Ecto neural progenitor cell (in vitro differentiated cells): ENCODE results near the gene SIGLEC11.
A peak's percentile ranks its signal among the peaks of the same experiment; 100 is the strongest.
"Not testable (repeated sequence)": the region's sequence is repeated elsewhere in the genome, so short reads cannot be mapped to it uniquely, and the experiment has no call there.

Experiments used
- DNase-seq: peaks from one replicate; pipeline ENCODE4 v3.0.0-alpha.2; 2018; ENCODE audit warnings: low spot score

Gene SIGLEC11

DNA sequence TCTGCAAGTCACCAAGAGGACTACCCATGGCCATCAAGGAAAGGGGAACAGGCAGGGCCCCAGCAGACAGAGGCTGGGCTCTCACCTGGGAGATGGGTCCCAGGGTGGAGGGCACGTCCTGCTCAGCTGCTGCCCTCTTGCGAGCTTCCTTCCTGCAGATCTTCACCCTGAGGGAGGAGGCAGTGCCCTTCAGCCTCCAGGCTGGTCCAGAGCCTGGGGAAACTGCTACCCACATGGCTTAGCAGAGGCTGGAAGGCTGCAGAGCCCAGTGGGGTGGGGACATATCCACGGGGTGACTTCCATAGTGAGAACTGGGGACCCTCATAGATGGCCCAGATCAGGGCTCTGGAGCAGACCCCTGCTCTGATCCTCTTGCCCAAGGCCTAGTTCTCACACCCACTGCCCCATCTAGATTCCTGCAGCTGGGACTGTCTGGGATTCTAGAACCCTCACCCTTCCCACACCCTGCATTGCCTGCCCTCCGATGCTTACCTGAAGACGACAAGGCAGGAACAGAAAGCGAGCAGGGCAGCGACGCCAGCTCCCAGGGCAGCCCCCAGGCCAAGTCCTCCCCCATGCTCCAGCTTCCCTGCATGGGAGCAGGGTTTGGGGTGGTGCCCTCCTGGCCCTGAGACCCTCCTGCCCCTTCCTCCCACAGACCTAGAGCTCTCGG lies 9.0 kb downstream of the SIGLEC11 start:
- DNase-seq, result no peak

DNA sequence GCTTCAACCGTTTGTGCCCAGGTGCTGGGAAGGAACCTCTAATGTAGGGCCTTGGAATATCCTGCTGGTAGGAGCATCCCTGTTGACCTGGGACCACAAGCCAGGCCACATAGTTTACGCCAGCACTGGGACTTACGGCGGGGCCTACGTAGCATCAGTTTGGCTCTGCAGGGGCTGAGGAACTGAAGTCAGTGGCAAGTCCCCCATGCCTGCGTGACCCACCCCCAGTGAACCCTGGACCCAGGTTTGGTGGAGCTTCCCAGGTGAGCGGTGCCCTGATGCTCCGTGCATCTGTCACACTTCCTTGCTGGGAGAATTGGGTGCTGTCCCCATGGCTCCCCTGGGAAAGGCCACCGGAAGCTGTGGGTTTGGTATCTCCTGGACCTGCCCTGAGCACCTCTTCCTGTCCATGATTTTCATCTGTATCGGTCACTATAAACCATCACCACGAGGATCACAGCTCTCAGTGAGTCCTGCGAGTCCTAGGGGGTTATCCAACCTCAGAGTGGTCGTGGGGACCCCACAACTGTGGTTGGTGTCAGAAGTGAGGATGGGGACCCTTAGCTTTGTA lies 9.9 kb downstream of the SIGLEC11 start:
- no peak for DNase-seq

DNA sequence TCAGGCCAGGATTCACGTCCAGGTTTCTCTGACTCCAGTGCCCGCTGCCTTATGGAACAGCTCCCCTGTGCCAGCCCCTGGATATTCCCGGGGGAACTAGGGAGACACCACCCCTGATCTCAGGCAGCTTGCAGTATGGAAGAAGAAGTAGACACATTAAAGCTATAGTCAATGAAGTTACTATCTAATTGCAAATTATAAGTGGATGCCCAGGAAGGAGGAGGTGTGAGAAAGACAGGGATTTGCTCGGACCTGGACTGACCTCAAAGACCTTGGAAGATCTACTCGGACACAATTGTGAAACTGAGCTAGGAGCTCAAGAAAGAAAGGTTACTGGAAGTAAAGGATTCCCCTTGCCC lies 10.4 kb downstream of the SIGLEC11 start:
- no peak for DNase-seq

DNA sequence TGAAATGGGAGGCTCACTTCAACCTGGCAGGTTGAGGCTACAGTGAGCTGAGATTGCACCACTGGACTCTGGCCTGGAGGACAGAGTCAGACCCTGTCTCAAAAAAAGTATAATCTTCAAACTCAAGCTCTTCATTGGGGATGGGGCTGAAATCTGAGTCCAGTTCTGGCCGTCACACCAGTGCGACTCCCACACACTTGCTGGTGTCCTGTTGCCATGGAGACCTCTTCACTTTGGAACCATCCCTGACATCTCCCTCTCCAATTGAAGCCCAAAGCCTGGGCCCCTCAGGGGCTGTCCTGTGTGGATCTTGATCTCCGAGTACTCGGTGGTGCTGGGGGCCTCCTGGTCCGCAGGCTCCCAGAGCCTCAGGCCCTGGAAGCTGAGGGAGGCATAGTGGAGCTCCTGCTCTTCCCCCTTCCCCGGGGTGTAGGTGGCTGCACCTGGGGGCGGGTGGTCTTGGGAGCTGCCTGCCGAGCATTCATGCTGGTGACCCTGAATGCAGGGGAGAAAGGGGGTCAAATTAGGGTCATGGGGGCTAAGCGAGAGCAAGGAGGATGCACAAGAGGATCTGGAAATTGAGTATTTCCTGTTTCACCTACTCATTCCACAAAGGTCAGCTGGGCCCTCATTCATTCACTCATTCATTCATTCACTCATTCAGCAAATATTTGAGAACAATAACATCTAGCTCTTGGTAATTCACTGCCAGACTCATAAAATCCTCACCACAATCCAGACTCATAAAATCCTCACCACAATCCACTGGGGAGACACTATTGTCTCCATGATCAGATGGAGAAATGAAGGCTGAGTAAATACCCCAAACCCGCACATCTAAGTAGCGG lies 11.0 kb downstream of the SIGLEC11 start:
- DNase-seq, result no peak

DNA sequence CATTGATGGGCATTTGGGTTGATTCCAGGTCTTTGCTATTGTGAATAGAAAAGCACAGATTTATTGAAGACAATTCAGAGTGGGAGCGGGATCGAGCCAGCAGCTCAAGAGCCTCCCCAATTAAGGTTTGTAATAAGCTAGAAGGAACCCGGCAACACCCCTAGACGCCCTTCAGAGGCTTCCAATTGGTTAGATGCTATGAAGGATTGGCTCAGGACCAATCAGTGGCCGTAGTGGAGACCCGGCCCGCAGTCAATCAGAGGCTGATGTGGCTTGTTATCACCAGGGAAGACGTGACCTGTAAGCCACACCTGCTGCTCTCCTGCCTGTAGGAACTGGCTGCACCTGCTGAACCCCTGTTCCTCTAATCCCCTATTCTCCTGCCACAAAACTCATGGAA lies 14.6 kb downstream of the SIGLEC11 start:
- no peak for DNase-seq

DNA sequence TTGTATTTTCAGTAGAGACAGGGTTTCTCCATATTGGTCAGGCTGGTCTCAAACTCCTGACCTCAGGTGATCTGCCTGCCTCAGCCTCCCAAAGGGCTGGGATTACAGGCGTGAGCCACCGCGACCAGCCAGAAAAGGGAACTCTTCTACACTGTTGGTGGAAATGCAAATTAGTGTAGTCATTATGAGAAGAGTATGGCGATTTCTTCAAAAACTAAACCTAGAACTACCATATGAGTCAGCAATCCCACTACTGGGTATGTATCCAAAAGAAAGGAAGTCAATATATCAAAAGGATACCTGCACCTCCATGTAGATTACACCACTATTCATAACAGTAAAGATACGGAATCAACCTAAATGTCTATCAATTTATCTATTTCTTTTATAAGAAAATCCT lies 16.4 kb downstream of the SIGLEC11 start:
- not testable (repeated sequence) for DNase-seq

DNA sequence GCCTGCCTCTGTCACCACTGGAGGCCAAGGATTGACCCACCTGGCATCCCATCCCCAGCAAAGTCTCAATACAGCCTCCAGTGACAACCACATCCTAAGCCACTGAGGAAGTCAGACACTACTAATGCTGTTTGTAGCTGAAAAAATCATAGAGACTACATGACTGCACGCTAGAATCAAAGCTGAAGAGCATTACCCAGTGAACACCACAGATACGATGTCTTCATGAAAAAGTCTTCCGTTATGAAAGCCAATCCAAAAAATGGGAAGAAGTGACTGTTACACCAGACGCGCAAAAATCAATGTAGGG lies 20.5 kb downstream of the SIGLEC11 start:
- no peak for DNase-seq

DNA sequence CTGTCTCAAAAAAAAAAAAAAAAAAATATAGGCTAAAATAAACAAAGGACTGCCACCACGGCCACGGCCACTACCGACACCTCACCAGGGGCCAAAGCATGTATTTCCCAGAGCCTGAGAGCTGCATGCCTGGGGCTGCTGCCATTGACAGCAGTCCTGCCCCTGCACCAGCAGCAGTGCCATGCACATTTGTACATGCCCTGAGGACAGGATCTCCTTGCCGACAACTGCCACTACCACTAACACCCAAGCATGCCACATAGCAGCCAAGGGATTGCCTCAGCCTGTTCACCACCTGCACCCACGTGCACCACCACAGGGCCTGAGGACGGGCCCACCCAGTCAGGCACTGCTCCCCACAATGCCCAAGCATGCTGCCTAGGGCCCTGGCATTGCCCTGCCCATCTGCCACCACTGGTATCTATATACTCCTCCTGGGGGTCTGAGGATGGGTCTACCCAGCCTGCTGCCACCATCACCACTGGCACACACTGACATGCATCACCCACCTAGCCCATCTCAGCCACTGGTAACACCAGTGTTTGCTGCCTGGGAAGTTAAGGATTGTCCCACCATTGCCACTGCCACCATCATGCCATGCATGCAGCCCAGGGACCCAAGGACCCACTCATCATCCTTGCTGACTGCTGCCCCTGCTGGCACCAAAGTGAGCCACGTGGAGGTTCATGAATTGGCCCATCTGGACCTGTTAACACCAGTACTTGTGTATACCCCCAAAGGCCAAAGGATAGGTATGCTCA lies 21.1 kb downstream of the SIGLEC11 start:
- DNase-seq, result no peak

DNA sequence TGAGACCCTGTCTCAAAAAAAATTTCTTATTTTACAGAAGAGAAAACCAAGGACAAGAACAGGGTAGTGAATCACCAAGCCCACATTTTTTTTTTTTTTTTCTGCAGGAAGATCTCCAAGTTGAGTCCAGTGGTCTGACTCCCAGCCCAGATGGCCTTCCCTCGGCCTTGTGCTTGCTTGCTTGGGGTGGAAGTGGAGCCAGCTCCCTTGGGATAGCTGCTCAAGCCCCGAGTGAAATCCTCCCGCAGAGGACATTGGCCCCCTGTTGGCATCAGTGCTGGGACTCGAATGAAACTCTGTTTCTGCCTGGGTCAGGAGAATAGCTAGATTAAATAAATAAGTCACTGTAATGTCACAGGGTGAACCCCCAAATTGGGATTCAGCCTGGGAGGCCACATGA lies 22.3 kb downstream of the SIGLEC11 start:
- DNase-seq, result no peak

DNA sequence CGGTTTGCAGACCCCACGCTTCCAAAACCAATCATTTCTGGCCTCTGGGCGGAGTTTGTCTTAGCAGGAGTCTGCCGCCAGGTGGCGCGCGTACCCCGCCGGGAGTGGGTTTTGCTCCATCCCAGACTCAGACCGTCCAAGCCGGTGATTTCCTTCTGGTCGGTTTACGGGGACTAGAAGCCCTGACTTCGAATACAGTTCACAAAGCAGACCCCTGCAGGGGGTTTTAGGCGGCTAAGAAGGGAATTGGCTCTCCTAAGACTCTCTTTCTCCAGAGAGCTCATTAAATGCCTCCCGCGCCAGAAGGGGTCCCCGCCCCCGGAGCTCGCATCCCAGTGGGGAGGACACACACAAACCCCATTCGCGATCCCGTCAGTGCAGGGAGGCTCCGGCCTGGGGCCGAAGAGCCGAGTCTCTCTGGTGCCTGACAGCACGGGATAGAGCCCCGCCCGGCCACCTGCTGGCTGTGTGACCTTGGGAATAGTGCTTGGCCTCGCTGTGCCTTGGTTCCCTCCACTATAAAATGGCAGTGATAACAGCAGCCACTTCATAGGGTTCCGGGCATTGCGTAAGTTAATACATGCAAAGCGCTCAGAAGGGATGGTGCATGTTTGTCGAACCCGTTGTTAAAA lies 23.1 kb downstream of the SIGLEC11 start:
- DNase-seq, result peak; percentile 91

DNA sequence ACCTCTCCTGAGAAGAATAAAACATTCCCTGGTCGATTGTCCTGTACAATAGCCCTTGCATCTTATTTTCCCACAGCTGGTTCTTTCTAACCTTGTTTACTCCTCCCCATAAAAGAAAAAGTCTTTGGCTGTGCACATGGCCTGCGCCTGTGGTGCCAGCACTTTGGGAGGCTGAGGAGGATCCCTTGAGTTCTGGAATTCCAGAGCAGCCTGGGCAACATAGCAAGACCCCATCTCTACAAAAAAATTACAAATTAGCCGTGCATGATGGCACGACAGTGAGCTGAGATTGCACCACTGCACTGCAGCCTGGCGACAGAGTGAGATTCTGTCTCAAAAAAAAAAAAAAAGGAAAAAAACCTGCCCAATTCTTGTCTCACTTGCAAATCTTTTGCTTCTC lies 24.4 kb downstream of the SIGLEC11 start:
- no peak for DNase-seq

DNA sequence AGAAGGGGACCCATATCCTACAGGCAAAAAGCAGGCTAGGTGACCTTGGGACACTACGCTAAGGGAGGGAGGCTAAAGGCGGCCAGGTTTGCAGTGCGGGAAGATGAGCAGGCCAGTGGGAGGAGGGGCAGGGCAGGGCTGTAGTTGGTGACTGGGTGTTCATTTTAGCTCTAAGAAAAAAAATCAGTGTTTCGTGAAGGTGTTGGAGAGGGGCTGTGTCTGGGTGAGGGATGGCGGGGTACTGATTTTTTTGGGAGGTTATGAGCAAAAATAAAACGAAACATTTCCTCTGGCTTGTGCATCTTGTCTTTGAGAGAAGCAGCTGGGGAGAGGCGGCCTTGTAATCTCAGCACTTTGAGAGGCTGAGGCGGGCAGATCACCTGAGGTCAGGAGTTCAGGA lies 27.3 kb downstream of the SIGLEC11 start:
- no peak for DNase-seq

DNA sequence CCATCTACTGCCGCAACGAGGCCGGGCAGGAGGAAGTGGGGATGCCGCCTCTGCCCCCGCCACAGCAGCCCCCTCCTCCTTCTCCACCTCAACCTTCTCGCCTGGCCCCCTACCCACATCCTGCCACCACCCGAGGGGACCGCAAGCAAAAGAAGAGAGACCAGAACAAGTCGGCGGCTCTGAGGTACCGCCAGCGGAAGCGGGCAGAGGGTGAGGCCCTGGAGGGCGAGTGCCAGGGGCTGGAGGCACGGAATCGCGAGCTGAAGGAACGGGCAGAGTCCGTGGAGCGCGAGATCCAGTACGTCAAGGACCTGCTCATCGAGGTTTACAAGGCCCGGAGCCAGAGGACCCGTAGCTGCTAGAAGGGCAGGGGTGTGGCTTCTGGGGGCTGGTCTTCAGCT lies 28.2 kb downstream of the SIGLEC11 start:
- DNase-seq, result no peak

DNA sequence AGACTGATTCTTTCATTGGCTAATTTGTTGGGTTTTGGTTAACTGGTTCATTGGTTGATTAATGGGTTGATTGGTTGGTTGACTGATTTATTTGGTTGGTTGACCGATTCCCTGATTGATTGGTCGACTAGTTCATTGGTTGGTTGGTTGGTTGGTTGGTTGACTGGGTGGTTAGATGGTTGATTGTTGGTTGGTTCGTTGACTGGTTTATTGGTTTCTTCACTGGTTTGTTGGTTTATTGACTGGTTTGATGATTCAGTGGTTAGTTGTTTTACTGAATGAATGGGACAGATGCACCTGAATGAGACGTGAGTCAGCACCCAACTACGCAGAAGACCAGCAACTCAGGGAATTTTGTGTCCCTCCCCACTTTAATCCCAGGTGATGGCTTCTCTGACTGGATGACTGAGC lies 28.9 kb downstream of the SIGLEC11 start:
- DNase-seq, result no peak

DNA sequence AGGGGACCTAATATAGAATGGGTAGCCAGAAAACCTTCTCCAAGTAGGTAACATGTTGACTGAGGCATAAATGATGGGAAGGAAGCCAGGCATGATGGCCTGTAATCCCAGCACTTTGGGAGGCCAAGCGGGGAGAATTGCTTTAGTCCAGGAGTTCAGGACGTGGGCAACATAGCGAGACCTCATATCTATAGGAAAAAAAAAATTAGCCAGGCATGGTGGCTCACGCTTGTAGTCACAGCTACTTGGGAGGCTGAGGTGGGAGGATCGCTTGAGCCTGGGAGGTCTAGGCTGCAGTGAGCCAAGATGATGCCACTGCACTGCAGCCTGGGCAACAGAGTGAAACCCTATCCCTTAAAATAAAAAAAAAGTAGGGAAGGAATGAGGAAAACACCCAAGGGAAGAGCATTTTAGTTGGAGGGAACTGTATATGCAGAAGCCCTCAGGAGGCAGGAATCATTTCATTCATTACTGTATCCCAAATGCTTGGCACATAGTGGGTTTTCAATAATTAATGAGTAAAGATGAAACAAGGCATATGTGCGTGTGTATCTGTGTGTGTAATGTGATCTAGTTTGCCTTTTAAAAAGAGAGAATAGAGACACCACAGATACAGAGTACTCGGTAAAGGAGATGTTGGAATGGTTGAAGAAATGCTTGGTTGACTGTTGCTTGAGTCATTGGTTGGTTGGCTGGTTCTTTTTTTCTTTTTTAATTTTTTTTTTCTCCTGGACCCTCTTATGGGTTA lies 29.5 kb downstream of the SIGLEC11 start:
- DNase-seq, result no peak

DNA sequence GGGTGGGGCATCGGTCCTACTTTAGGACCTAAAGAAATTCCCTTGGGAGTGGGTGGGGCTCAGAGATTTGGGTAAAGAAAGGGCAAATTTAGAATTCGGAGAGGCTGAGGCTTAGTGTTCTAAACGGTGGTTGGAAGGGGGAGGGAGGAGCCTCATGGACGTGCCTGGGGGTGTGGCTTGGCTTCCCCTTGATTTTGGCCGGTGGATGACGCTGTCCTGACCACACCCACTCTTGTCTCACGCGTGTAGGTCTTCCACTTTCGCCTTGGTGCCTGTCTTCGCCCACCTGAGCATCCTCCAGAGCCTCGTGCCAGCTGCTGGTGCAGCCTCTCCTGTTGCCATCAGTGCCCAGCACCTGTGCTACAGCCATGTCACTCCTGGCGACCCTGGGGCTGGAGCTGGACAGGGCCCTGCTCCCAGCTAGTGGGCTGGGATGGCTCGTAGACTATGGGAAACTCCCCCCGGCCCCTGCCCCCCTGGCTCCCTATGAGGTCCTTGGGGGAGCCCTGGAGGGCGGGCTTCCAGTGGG lies 30.4 kb downstream of the SIGLEC11 start:
- peak; percentile 57 for DNase-seq

DNA sequence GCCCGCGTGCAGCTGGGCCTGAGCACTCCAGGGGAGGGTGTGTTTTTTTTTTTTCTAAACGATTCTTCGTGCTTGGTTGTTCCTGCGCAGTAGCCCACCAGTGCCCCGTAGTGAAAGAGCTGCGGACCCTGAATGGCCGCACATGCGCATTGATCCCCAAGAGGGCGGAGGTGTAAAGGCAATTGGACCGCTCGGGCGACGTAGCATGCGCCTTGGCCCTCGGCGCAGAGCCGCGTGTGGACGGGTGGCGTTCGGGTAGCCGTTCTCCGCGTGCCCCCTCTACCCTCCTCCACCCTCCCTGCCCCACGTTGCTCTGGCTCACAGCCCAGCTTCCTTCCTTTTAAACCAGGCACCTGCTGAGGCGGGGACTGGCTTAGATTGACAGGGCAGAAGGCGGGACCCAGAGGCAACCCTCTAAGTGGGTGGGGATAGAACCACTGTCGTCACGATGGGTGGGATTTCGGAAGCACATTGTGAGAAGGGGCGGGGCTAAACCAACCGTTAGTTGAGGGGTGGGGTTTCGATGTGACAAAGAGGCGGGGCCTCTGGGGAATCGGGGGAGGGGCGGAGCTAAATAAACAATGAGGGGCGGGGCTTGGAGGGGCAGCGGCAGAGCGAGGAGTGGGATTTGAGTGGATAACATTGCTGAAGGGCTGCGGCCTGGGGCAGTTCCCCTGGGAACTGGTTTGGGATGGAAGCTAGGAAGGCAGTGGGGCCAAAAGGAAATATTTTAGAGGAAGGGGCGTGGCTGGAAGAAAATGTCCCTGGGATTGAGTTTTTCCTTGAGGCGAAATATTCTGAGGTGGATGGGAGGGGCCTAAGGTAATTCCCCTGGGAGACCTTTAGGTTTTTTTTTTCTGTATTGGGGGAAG lies 31.1 kb downstream of the SIGLEC11 start:
- peak; percentile 95 for DNase-seq

DNA sequence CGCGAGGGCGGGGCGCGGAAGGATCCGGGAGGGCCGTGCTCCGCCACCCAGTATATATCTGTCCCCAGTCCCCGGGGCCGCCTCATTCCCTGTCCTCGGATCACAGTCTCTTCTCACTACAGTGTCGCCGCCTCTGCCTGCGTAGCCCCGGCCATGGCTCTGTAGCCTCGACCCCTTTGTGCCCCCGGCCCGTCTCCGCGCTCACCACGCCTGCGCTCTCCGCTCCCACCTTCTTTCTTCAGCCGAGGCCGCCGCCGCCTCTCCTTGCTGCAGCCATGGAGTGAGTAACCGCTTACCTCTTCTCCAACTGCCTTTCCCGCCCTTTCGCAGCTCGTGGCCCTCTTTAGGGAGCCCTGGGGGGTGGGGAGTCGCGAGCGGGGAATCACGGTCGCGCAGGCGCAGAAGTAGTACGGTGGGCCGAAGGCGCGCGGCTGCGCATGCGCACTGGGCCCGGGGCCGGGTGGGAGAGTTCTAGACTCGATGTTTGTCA lies 31.8 kb downstream of the SIGLEC11 start, which contains the start of the genes ATF5 and NUP62:
TSS of gene ATF5 (plus strand) at position 85 of the 490 bp plus-strand sequence. CDS start 1,646 bp downstream, outside the sequence.
TSS of gene NUP62 (minus strand) at position 384 of the 490 bp plus-strand sequence. CDS start 19,697 bp downstream, outside the sequence.
- peak; percentile 95 for DNase-seq

DNA sequence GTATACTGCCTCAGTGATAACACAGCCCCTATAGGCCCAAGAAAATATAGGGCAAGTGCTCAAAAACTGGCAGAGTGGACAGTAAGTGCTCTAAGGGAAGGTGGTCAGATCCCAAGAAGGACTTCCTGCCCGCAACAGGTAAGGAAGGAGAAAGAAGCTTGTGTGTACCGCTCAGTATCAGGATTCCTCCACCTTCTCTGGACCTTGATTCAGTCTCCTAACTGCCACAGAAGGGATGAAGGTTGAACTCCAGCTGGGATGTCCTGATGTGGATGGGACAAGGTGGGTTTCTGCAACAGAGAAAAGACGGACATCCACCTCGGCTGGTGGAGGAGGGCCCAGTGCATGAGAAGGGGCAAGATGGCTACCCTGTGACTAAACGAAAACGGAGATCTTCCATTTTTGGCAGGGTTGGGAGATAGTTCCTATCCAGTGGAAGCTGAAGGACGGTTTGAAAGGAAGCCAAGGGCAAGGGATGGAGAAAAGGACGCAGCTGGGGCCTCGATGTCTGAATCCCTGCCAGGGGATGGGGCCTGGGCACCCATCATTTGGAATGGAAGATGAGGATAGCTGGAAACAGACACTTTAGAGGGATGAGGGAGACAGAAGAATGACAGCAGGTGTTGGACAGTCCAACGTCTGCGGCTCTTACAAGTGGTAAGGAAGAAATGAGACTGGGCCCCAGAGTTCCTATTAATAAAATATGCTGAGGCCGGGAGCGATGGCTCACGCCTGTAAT lies 33.3 kb downstream of the SIGLEC11 start:
- no peak for DNase-seq
